HepG2 (cell line): ENCODE results near the gene COASY. TPM values are rescaled to one million over a fixed set of nuclear protein-coding genes. Genes with fewer than 3 reads are reported as not detected.

ENCODE experiments used
- CCDC6 ChIP-seq: sonication (generic); formaldehyde crosslinking; IDR thresholded peaks from 2 replicates; pipeline ENCODE4 v1.8.1; 2022; ENCODE audit warnings: mild to moderate bottlenecking, missing genetic modification reagents, moderate library complexity
- HOXA5 ChIP-seq: sonication (generic); formaldehyde crosslinking; IDR thresholded peaks from 2 replicates; pipeline ENCODE4 v1.4.0; 2020; ENCODE audit warnings: missing genetic modification reagents
- KLF15 ChIP-seq: sonication (generic); formaldehyde crosslinking; IDR thresholded peaks from 2 replicates; pipeline ENCODE4 v1.8.1; 2023; ENCODE audit warnings: borderline replicate concordance, mild to moderate bottlenecking, inconsistent platforms, missing genetic modification reagents, mixed read lengths
- SIN3A ChIP-seq: IDR thresholded peaks from 2 replicates; pipeline ENCODE4 v1.6.1; 2011; ENCODE audit warnings: low read depth, mild to moderate bottlenecking, control low read depth, low read length, borderline replicate concordance
- SP1 ChIP-seq, 2 experiments: fragments of 450-650 bp in 1 of 2; sonication (generic) in 1 of 2; formaldehyde crosslinking in 1 of 2; IDR thresholded peaks; 2 replicates each; pipeline versions ENCODE4 v1.4.0 to v1.6.1; 2016 to 2020; ENCODE audit warnings: missing genetic modification reagents in 1 of 2
- USF2 ChIP-seq, 2 experiments: sonication (generic) in 1 of 2; formaldehyde crosslinking in 1 of 2; IDR thresholded peaks; 2 replicates each; pipeline versions ENCODE4 v1.5.1 to v1.6.1; 2011 to 2020; ENCODE audit warnings: borderline replicate concordance in 1 of 2, low read depth in 1 of 2, low read length in 1 of 2, mild to moderate bottlenecking in 1 of 2, missing genetic modification reagents in 1 of 2, moderate library complexity in 1 of 2
- ZBTB10 ChIP-seq: sonication (generic); formaldehyde crosslinking; IDR thresholded peaks from 2 replicates; pipeline ENCODE4 v1.4.0; 2020; ENCODE audit warnings: missing genetic modification reagents, borderline replicate concordance
- ZNF264 ChIP-seq: sonication (generic); formaldehyde crosslinking; IDR thresholded peaks from 2 replicates; pipeline ENCODE4 v1.4.0; 2020; ENCODE audit warnings: missing genetic modification reagents
- ZNF407 ChIP-seq: sonication (generic); formaldehyde crosslinking; IDR thresholded peaks from one replicate; pipeline ENCODE4 v1.5.1; 2020; ENCODE audit warnings: mild to moderate bottlenecking, missing genetic modification reagents; ENCODE audit errors: not compliant biosample characterization
- ZNF7 ChIP-seq: IDR thresholded peaks from 2 replicates; pipeline ENCODE4 v1.6.1; 2016; ENCODE audit warnings: missing biosample characterization, missing genetic modification reagents
- ZNF773 ChIP-seq: sonication (generic); formaldehyde crosslinking; IDR thresholded peaks from 2 replicates; pipeline ENCODE4 v1.4.0; 2020; ENCODE audit warnings: missing genetic modification reagents, borderline replicate concordance
- ZXDC ChIP-seq: sonication (generic); formaldehyde crosslinking; IDR thresholded peaks from 2 replicates; pipeline ENCODE4 v1.5.0; 2020; ENCODE audit warnings: mild to moderate bottlenecking, missing genetic modification reagents
- polyA plus RNA-seq, 8 experiments: library from polyadenylated mRNA; depleted of rRNA in 3 of 8; stranded (reverse) in 7 of 8; unstranded in 1 of 8; fragments of >200 nt; fragmentation: Illumina TruSeq in 4 of 8; extraction: Trizol in 4 of 8; gene quantifications; 2 replicates each; pipeline versions ENCODE4 v1.2.1 to v1.2.3, GENCODE V29; 2011 to 2016; ENCODE audit warnings: low read depth in 4 of 8, missing spikeins in 1 of 8, mixed read lengths in 1 of 8; ENCODE audit not compliant: insufficient read depth in 1 of 8
- total RNA-seq, 5 experiments: library from RNA; depleted of rRNA; stranded (reverse); fragments of >200 nt; fragmentation: Illumina TruSeq; extraction: Trizol; gene quantifications; 2 replicates each; pipeline ENCODE4 v1.2.3, GENCODE V29; 2016; ENCODE audit warnings: low read depth in 1 of 5

Gene COASY
- total and polyA plus RNA-seq, 2 of the 13 experiments (the other 11 are each of a cell fraction or from before 2014, with no cell fraction given), result 90.7 to 125 TPM

- TF ChIP-seq ZNF407 (CRISPR knock-in tag) (no peak), SP1 (IDR thresholded peaks at IDR 0.05) (no peak), SP1 (CRISPR knock-in tag; IDR thresholded peaks at IDR 0.05) (0 out of 2 replicates have a peak, but pooled peaks have one; percentile 27), ZXDC (CRISPR knock-in tag) (no peak), SIN3A (no peak), HOXA5 (CRISPR knock-in tag) (peak; percentile 43; the same call in 1 of the 2 replicates), ZNF773 (CRISPR knock-in tag) (0 out of 2 replicates have a peak, but pooled peaks have one; percentile 34), USF2 (IDR thresholded peaks at IDR 0.05; ENCODE audit: low read depth, low read length) (0 out of 2 replicates have a peak, but pooled peaks have one; percentile 7), USF2 (CRISPR knock-in tag; IDR thresholded peaks at IDR 0.05; ENCODE audit: borderline replicate concordance) (no peak), ZNF7 (CRISPR knock-in tag) (0 out of 2 replicates have a peak, but pooled peaks have one; percentile 0), CCDC6 (0 out of 2 replicates have a peak, but pooled peaks have one; percentile 11), ZNF264 (CRISPR knock-in tag) (0 out of 2 replicates have a peak, but pooled peaks have one; percentile 48), ZBTB10 (CRISPR knock-in tag) (peak; percentile 13; the same call in 1 of the 2 replicates), KLF15 (0 out of 2 replicates have a peak, but pooled peaks have one; percentile 62)
Measured at GRCh38 chr17:42563143-42563509, 1.2 kb downstream of the COASY start (continued).
